GM12878 (cell line): ENCODE data around the gene PDE9A. TPM values are rescaled to one million over a fixed set of nuclear protein-coding genes. Genes with fewer than 3 reads are reported as not detected.

Source experiments
- ATF2 ChIP-seq: IDR thresholded peaks from 2 replicates; pipeline ENCODE4 v1.6.1; 2012; ENCODE audit warnings: low read length, inconsistent platforms
- FOXM1 ChIP-seq: IDR thresholded peaks from 2 replicates; pipeline ENCODE4 v1.6.1; 2012; ENCODE audit warnings: low read depth, mild to moderate bottlenecking, inconsistent platforms, low read length, moderate library complexity
- IKZF2 ChIP-seq, 2 experiments: fragments of 450-650 bp; IDR thresholded peaks; 2 replicates each; pipeline ENCODE4 v1.6.1; 2017; ENCODE audit warnings: mild to moderate bottlenecking in 2 of 2, moderate library complexity in 2 of 2
- MEF2B ChIP-seq: fragments of 450-650 bp; IDR thresholded peaks from 2 replicates; pipeline ENCODE4 v1.6.1; 2018; ENCODE audit warnings: mild to moderate bottlenecking, moderate library complexity; ENCODE audit not compliant: partially characterized antibody, poor library complexity, severe bottlenecking
- YBX1 ChIP-seq: fragments of 450-650 bp; IDR thresholded peaks from 2 replicates; pipeline ENCODE4 v1.6.1; 2016; ENCODE audit warnings: antibody characterized with exemption
- ZBTB40 ChIP-seq: fragments of 450-650 bp; IDR thresholded peaks from 2 replicates; pipeline ENCODE4 v1.6.1; 2016; ENCODE audit warnings: mild to moderate bottlenecking, moderate library complexity, borderline replicate concordance
- polyA plus RNA-seq, 11 experiments: library from polyadenylated mRNA; depleted of rRNA in 4 of 11; unstranded in 6 of 11; stranded (reverse) in 5 of 11; fragments of >200 nt; fragmentation: Nextera tagmentation in 4 of 11; fragmentation: Illumina TruSeq in 1 of 11; extraction: Ambion mirVana in 4 of 11; extraction: Trizol in 1 of 11; gene quantifications; 1 replicate in 1 of 11; 2 replicates in 10 of 11; pipeline versions ENCODE4 v1.2.1 to v1.2.3, GENCODE V29; 2011 to 2016; ENCODE audit warnings: inconsistent platforms in 2 of 11, missing spikeins in 2 of 11, low read depth in 1 of 11
- total RNA-seq, 4 experiments: library from RNA; depleted of rRNA in 3 of 4; stranded (reverse); fragments of >200 nt in 3 of 4; fragmentation: Illumina TruSeq in 1 of 4; extraction: Trizol in 1 of 4; gene quantifications; 2 replicates each; pipeline versions ENCODE4 v1.2.1 to v1.2.3, GENCODE V29; 2013 to 2021

The PDE9A gene
- total and polyA plus RNA-seq, 10 of the 15 experiments (the other 5 are each of a cell fraction or from before 2014, with no cell fraction given), result 0.08 to 0.45 (median 0.20) TPM; not detected in 1

GRCh38 chr21:42755766-42756579, 102.6 kb downstream of the PDE9A start (continued):
- TF ChIP-seq MEF2B (no peak), ATF2 (no peak), YBX1 (no peak), ZBTB40 (no peak), FOXM1 (no peak), IKZF2 (IDR thresholded peaks at IDR 0.05) (no peak)
